T-helper 1 cell treated with Interleukin-12 subunit alpha and Interleukin-12 subunit beta and Interleukin-4 antibody, amounts not matched to agents 30 μg/mL and 1 μg/mL, for 36 hours (primary cell): ENCODE data around the gene C15orf40.

ENCODE experiments used
- H3K27ac Mint-ChIP-seq: one replicate; pipeline ENCODE4 v1.8.0; 2021; ENCODE audit warnings: mild to moderate bottlenecking, mixed read lengths
- H3K27me3 Mint-ChIP-seq: one replicate; pipeline ENCODE4 v1.8.0; 2021; ENCODE audit warnings: low read depth, mixed read lengths
- H3K36me3 Mint-ChIP-seq: one replicate; pipeline ENCODE4 v1.8.0; 2021; ENCODE audit warnings: low read depth, mixed read lengths
- H3K4me1 Mint-ChIP-seq: one replicate; pipeline ENCODE4 v1.8.0; 2021; ENCODE audit warnings: low read depth, mixed read lengths
- H3K4me3 Mint-ChIP-seq: one replicate; pipeline ENCODE4 v1.8.0; 2021; ENCODE audit warnings: mild to moderate bottlenecking, moderate library complexity, mixed read lengths
- H3K9me3 Mint-ChIP-seq: one replicate; pipeline ENCODE4 v1.8.0; 2021; ENCODE audit warnings: mixed read lengths

Gene C15orf40

DNA sequence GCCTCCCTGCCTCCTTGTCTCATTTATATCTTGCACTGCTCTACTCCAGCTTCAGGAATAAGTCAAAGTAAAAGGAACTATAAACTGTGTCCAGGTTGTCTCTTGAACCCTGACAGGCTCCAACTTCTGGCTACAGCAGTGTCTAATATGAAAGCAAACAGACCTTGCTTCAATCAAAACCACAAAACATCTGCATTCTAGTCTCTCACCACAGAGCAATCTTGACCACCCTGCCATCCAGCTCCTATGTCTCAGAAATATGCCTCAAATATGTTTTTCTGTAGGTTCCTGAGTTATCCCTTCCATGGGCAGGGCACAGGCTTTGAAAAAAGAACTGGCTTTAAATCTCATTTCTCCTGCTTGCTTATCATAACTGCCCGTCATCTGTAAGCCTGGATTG is 38.4 kb downstream of the C15orf40 start:
- H3K36me3 Mint-ChIP-seq: no peaks in the 10 kb centered on the region
- H3K27me3 Mint-ChIP-seq: peaks cover 46% of the 10 kb centered on the region
- H3K27ac Mint-ChIP-seq: no peak overlapping the region
- H3K4me3 Mint-ChIP-seq: no peak overlapping the region
- peaks cover 5% of the 10 kb centered on the region for H3K4me1 Mint-ChIP-seq
- H3K9me3 Mint-ChIP-seq: no peaks in the 10 kb centered on the region

DNA sequence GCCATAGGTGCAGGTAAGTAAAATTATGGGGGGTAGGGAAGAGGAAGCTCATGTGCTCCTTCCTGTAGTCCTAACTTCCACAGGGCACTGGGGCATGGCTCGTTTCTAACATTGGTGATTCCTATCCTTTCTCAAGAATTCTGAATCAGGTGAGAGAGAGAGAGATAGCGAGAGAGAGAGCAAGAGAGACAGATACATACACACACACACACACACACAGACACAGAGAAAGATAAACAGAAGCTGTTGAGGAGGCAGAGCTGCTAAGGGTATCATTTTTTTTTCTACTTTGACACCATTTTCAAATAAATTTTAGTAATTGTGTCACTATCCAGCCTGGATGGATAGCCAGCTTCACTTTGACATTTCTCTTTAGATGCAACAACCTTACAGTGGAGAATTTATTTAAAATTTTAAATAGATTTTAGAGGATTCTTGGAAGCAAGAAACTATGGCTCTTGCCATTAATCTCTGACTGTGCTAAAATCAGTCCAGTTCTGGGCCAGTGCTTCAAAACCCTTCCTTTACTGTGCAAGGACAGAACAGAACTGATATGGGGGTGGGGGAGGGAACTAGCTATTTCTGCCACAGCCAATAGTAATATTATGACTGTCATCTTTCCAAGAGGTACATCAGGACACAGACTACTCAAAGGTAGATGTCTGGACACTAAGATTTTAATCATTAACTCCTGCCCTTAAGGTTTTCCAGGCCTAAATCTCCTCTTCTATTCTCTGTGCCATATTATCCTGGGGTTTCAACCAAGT is 40.0 kb downstream of the C15orf40 start:
- Mint-ChIP-seq H3K9me3 (no peaks in the 10 kb centered on the region), H3K27me3 (peaks cover 47% of the 10 kb centered on the region), H3K4me1 (peaks cover 13% of the 10 kb centered on the region), H3K4me3 (no peak overlapping the region), H3K36me3 (no peaks in the 10 kb centered on the region), H3K27ac (no peak overlapping the region)

DNA sequence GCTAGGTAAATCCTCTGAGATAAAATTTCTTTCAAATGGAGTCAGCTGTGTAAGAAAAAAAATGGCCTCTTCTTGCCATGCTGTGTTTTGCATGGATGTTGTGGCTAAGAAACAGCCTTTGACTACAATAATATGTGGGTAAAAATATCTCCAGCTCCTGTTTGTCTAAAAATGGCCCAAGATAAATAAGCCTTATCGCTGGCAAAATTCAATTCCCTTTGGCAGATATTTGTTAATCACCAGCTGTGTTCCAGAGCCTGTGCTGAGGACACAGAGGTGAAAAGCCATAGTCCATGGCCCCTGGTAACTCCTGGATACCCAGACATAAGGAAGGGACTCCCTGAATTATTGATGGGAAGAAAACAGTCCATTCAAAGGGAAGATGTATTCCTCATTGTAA is 40.7 kb downstream of the C15orf40 start:
- Mint-ChIP-seq H3K27me3 (peaks cover 47% of the 10 kb centered on the region), H3K4me3 (no peak overlapping the region), H3K27ac (no peak overlapping the region), H3K4me1 (peaks cover 19% of the 10 kb centered on the region), H3K9me3 (no peaks in the 10 kb centered on the region), H3K36me3 (no peaks in the 10 kb centered on the region)

DNA sequence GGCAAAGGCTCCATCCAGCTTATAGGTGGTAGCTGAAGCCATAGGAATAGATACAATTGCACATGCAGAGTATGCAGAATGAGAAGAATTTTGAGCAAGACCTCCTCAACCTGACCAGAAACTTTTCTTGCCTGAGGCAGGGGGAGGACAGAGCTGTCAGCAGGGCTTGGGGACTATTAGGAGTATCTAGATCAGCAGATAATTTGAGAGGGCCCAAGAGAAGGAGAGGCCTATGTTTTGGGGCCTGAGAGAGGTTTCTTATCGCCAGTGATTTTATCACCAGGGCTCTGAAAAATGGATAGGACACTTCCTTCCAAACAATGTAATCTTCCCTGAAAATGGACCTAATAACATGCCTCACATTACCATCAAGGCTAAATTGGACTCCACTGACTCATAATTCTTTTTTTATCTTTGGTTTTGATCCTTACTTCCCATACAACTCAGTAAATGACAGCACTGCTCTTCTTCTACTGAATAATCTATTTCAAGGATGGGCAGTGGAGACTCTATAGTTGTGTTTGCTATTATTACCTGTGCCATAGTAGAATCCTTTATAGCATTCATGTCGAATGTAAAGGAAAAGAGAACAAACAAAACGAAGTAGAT is 41.3 kb downstream of the C15orf40 start:
- H3K4me1 Mint-ChIP-seq: peaks cover 19% of the 10 kb centered on the region
- no peaks in the 10 kb centered on the region for H3K9me3 Mint-ChIP-seq
- peaks cover 43% of the 10 kb centered on the region for H3K27me3 Mint-ChIP-seq
- H3K36me3 Mint-ChIP-seq: no peaks in the 10 kb centered on the region
- no peak overlapping the region for H3K4me3 Mint-ChIP-seq
- H3K27ac Mint-ChIP-seq: no peak overlapping the region

DNA sequence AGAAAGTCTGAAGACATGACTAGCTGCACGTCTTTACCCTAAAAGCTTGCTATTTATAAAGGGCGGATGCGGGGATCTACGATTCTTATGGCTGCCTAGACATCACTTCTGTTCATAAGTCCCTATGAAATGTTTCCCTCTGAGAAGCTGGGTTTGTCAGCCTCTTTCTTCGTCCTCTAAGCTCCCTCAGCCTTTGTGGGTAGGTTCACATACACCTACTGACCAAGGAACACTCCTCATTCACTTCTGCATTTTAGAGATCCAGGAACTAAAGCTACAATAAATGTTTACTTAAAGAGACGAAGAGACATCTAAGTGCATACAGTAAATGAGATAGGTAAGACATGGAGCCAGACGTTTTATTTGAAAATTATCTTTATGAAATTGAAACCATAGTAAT is 42.1 kb downstream of the C15orf40 start:
- peaks cover 43% of the 10 kb centered on the region for H3K27me3 Mint-ChIP-seq
- no peak overlapping the region for H3K4me3 Mint-ChIP-seq
- no peak overlapping the region for H3K27ac Mint-ChIP-seq
- H3K9me3 Mint-ChIP-seq: no peaks in the 10 kb centered on the region
- no peaks in the 10 kb centered on the region for H3K36me3 Mint-ChIP-seq
- peaks cover 19% of the 10 kb centered on the region for H3K4me1 Mint-ChIP-seq

DNA sequence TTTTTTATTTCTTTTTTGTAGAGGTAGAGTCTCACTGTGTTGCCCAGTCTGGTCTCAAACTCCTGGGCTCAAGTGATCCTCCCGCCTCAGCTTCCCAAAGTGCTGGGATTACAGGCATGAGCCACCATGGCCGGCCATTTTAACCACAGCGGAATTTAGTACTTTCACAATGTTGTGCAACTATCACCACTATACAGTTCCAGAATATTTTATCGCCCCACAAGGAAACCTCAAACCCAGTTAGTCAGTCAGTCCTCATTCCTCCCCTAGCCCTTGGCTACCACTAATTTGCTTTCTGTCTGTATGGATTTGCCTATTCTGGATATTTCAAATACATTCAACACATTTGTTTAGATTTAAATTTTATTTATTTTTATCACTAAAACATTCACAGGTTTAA is 43.4 kb downstream of the C15orf40 start:
- no peak overlapping the region for H3K4me3 Mint-ChIP-seq

DNA sequence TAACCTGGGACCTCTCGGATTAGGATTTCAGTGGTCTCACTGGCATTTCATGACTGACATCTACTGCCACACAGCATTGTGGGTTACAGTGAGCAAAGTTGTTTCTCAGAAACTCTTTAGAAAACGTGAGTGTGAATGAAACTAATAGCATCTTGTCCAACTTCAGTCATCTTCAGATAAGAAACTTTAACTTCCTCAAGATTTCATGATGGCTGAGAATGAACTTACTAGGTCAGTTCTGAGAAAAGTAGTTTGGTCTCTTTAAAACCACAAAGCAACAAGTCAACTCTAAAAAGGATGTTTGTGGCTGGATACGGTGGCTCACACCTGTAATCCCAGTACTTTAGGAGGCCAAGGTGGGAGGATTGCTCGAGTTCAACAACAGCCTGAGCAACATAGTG is 44.8 kb downstream of the C15orf40 start:
- H3K4me3 Mint-ChIP-seq: no peak overlapping the region
- peaks cover 38% of the 10 kb centered on the region for H3K27me3 Mint-ChIP-seq
- H3K27ac Mint-ChIP-seq: peak overlapping the region; percentile 37
- peaks cover 17% of the 10 kb centered on the region for H3K4me1 Mint-ChIP-seq
- H3K9me3 Mint-ChIP-seq: no peaks in the 10 kb centered on the region
- no peaks in the 10 kb centered on the region for H3K36me3 Mint-ChIP-seq

More for the DNA sequence above, 43.4 kb downstream of the C15orf40 start:
- Mint-ChIP-seq H3K4me1 (peaks cover 19% of the 10 kb centered on the region), H3K36me3 (no peaks in the 10 kb centered on the region), H3K27me3 (peaks cover 49% of the 10 kb centered on the region), H3K27ac (no peak overlapping the region), H3K9me3 (no peaks in the 10 kb centered on the region)

DNA sequence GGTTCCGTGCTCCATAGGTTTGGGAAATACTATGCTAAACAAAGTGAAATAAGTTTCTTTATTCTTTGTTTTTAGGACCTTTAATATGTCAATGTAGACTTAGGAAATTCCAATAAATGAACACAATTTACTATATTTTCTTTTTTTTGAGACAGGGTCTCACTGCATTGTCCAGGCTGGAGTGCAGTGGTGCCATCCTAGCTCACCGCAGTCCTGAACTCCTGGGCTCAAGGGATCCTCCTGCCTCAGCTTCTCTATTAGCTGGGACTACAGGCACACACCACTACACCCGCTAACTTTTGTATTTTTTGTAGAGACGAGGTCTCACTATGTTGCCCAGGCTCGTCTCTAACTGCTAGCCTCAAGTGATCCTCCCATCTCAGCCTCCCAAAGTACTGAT is 46.5 kb downstream of the C15orf40 start:
- peaks cover 17% of the 10 kb centered on the region for H3K4me1 Mint-ChIP-seq
- H3K27me3 Mint-ChIP-seq: peaks cover 39% of the 10 kb centered on the region
- no peak overlapping the region for H3K27ac Mint-ChIP-seq
- no peaks in the 10 kb centered on the region for H3K9me3 Mint-ChIP-seq
- no peak overlapping the region for H3K4me3 Mint-ChIP-seq
- no peaks in the 10 kb centered on the region for H3K36me3 Mint-ChIP-seq

DNA sequence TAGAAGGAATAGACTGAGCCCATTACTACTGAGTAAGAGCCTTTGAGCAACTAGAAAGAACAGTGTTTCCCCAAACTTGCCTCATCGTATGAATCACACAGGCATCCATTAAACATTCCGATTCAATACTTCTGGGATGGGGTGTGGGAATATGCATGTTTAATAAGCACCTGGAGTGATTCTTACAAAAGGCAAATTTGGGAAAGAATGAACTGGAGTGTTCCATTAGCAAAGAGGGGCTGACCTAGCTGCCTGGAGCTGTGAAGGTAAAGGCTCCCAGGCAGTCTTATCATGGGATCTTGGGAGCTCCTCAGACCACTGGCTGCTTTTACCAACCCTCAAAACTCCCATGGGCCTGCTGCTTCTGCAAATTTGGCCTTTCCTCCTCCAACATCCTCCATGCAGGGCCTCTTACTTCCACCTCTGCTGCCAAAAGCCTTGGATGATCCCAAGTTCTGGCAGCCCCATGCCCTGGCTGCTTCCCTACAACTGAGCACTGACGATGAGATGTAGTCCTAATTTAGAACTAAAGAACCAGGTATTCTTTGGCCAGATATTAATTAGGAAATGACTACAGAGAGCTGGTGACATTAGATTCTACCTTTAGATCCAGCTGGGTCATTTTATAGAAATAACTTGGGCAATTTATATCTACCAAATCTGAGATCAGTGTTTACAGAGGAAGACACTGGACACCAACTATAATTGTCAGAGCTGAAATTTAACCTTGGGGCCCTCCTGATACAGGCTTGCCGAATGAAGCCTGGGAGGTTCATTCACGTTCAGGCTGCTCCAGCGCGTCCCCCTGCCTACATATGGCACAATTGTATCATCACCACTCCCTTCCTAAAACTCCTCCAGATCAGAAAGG is 47.7 kb downstream of the C15orf40 start:
- H3K27ac Mint-ChIP-seq: no peak overlapping the region
- peaks cover 39% of the 10 kb centered on the region for H3K27me3 Mint-ChIP-seq
- H3K4me3 Mint-ChIP-seq: no peak overlapping the region
- peaks cover 17% of the 10 kb centered on the region for H3K4me1 Mint-ChIP-seq
- no peaks in the 10 kb centered on the region for H3K9me3 Mint-ChIP-seq
- no peaks in the 10 kb centered on the region for H3K36me3 Mint-ChIP-seq

DNA sequence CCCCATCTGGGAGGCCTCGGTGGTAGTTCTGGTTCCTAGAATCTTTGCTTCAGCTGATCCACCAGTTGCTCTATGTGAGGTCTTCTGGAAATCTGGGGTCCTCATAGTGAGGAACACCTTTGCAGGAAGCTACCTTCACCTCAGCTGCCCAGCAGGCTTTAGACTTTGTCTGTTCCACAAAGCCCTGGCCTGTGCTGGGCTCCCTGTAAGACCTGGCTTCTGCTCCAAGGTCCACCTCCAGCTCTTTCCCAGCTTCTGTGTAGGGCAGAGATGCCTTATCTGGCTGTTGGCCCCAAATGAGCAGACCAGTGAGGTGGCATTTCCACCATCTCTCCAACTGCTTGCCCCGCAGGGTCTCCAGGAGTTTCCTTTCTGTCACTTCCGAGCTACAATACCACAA is 50.7 kb downstream of the C15orf40 start:
- H3K27ac Mint-ChIP-seq: no peak overlapping the region
- H3K4me1 Mint-ChIP-seq: no peaks in the 10 kb centered on the region
- H3K36me3 Mint-ChIP-seq: no peaks in the 10 kb centered on the region
- H3K9me3 Mint-ChIP-seq: no peaks in the 10 kb centered on the region
- H3K4me3 Mint-ChIP-seq: no peak overlapping the region
- H3K27me3 Mint-ChIP-seq: peaks cover 41% of the 10 kb centered on the region

DNA sequence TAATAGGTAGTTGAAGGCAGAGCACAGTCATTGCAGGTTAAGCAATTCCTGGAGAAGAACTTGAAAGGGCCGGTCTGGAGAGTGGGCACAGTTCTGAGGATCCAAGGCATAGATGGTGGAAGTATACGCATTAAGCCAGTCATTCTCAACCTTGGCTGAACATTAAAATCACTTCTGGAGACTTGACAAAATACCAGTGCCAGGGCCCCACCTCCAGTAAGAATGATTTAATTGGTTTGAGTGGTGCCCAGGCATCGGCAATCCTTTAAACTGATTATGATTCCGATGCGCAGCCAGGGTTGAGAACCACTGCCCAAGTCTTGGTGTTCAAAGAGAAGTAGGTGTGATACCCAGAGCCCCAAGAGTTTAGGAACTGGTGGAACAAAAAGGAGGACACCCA is 52.0 kb downstream of the C15orf40 start:
- Mint-ChIP-seq H3K9me3 (no peaks in the 10 kb centered on the region), H3K4me3 (no peak overlapping the region), H3K27me3 (peaks cover 44% of the 10 kb centered on the region), H3K27ac (no peak overlapping the region), H3K4me1 (no peaks in the 10 kb centered on the region), H3K36me3 (no peaks in the 10 kb centered on the region)

DNA sequence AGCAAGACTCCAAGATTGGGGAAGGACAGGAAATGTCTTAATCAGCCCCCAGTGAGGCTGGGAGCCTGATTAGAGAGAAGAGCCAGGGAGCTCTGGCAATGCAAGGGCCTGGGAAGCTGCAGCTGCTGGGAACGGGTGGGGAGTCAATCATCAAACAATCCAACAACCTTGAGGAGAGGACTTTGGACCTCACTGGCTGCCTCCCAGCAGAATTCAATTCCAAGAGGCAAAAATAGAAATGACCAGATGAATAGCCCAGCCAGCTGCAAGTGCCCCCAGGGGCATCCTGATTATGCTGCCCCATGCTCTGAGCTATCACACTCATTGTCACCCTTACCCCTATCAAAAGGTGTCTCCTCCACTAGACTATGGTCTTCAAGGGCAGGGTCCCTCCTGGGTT is 52.8 kb downstream of the C15orf40 start:
- H3K36me3 Mint-ChIP-seq: no peaks in the 10 kb centered on the region
- H3K27ac Mint-ChIP-seq: no peak overlapping the region
- no peaks in the 10 kb centered on the region for H3K9me3 Mint-ChIP-seq
- H3K27me3 Mint-ChIP-seq: peaks cover 46% of the 10 kb centered on the region
- H3K4me1 Mint-ChIP-seq: no peaks in the 10 kb centered on the region
- no peak overlapping the region for H3K4me3 Mint-ChIP-seq

DNA sequence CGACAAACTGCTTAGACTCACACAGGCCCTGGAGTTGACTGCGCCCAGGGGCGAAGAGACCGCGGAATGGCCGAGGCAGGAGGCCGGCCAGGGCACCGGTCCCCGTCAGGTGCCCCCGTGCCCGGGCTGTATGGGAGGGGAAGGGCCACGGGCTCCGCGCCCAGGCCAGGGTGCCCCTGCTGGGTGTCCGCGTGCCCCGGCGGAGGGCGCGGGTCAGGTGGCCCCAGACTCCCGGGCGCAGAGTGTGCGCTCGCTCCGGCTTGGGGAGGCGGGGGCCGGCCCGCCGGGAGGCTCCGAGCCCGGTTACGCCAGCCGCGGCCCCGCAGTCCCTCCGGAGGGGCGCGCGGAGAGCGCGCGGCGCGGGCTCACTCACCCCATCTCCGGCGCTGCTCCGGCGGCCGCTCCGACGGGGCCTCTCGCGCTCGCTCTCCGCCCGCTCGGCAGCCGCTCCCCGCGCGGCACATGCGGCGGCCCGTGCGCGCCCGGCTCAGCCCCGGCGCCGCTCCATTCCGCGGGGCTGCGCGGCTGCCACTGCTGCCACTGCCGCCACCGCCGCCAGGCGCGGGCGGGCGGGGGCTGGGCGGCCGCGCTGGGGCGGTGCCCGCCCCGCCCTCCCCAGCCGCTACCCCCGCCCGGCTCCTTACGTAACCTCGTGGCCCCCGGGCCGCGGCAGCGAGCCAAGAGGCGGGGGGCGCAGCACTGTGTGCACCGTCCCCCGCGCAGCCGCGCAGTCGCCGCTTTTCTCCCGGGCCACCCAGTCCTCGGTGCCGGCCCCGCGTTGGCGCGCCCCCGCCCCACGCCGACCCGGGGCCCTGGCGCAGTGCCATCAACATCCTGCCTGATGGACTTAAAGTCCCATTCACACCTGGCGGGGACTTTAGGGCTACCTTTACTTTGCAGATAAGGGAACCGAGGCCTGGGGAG is 59.0 kb downstream of the C15orf40 start, which contains the start of gene HOMER2:
Gene HOMER2, minus strand, starts transcription at position 563 of the 924 bp plus-strand sequence. Its CDS starts 185 bp downstream, at position 378.
- H3K36me3 Mint-ChIP-seq: no peaks in the 10 kb centered on the region
- peaks cover 22% of the 10 kb centered on the region for H3K27me3 Mint-ChIP-seq
- H3K9me3 Mint-ChIP-seq: no peaks in the 10 kb centered on the region
- no peak within 1 kb of the TSS for H3K27ac Mint-ChIP-seq
- peaks cover 8% of the 10 kb centered on the region for H3K4me1 Mint-ChIP-seq
- H3K4me3 Mint-ChIP-seq: peak within 1 kb of the TSS; percentile 75
